A673 (cell line): Measurements from ENCODE around the gene FBXO9. TPM values are rescaled to one million over a fixed set of nuclear protein-coding genes. Genes with fewer than 3 reads are reported as not detected.

Experiments
- BruUV-seq: library from RNA; stranded (reverse); fragments of 400-500 nt; replicated peaks from 2 replicates; lab custom pipeline; 2021; lab: Mats Ljungman, UMichigan
- CTCF ChIA-PET: fragments of 300-600 bp; sonication (Branson Sonifier 250); formaldehyde crosslinking; loops from one replicate; lab custom pipeline; 2022; ENCODE audit warnings: antibody characterized with exemption; lab: Charles Lee
- POLR2A ChIA-PET: fragments of 300-600 bp; sonication (Branson Sonifier 250); formaldehyde crosslinking; loops from one replicate; lab custom pipeline; 2022; ENCODE audit warnings: antibody characterized with exemption; ENCODE audit not compliant: low non-redundant PET; lab: Charles Lee
- DNase-seq: peaks from one replicate; pipeline ENCODE4 v3.0.0-alpha.2; 2015; ENCODE audit warnings: low spot score
- H3K27ac ChIP-seq: fragments of 200-600 bp; sonication (generic); 2 replicates; pipeline ENCODE4 v1.5.1; 2016; ENCODE audit warnings: mixed run types, low read depth, mild to moderate bottlenecking, mixed read lengths, antibody characterized with exemption, low read length; ENCODE audit not compliant: poor library complexity, severe bottlenecking
- H3K27me3 ChIP-seq: fragments of 200-600 bp; sonication (generic); replicated peaks from 2 replicates; pipeline ENCODE4 v1.6.1; 2017; ENCODE audit warnings: mixed run types, low read depth, mild to moderate bottlenecking, mixed read lengths, antibody characterized with exemption, low read length; ENCODE audit not compliant: insufficient read depth, poor library complexity
- H3K36me3 ChIP-seq: fragments of 200-600 bp; sonication (generic); 2 replicates; pipeline ENCODE4 v1.6.1; 2016; ENCODE audit warnings: mixed run types, mild to moderate bottlenecking, mixed read lengths, antibody characterized with exemption, low read length; ENCODE audit not compliant: insufficient read depth, poor library complexity, severe bottlenecking
- H3K4me1 ChIP-seq: fragments of 200-600 bp; sonication (generic); 2 replicates; pipeline ENCODE4 v1.6.1; 2017; ENCODE audit warnings: mixed run types, mild to moderate bottlenecking, mixed read lengths, antibody characterized with exemption, low read length; ENCODE audit not compliant: insufficient read depth, poor library complexity, severe bottlenecking
- H3K4me3 ChIP-seq: fragments of 200-600 bp; sonication (generic); 2 replicates; pipeline ENCODE4 v1.5.1; 2016; ENCODE audit warnings: low read depth, mixed run types, mild to moderate bottlenecking, mixed read lengths, low read length; ENCODE audit not compliant: poor library complexity, severe bottlenecking
- H3K9me3 ChIP-seq: fragments of 200-600 bp; sonication (generic); 2 replicates; pipeline ENCODE4 v1.6.1; 2016; ENCODE audit warnings: mixed run types, low read depth, mild to moderate bottlenecking, mixed read lengths, antibody characterized with exemption, low read length; ENCODE audit not compliant: poor library complexity, severe bottlenecking
- EZH2 ChIP-seq: fragments of 200-600 bp; sonication (generic); IDR thresholded peaks from 2 replicates; pipeline ENCODE4 v1.6.1; 2017; ENCODE audit warnings: borderline replicate concordance, low read depth, mild to moderate bottlenecking, mixed read lengths, antibody characterized with exemption, low read length; ENCODE audit not compliant: poor library complexity, severe bottlenecking
- intact Hi-C: fragments of 100-400 bp; cut with micrococcal nuclease; formaldehyde crosslinking; loops from one replicate; pipeline ENCODE4 v1.10.0; 2022; ENCODE audit not compliant: unreplicated experiment
- total RNA-seq: library from RNA; stranded (reverse); gene quantifications from 2 replicates; pipeline ENCODE4 v1.2.3, GENCODE V29; 2021
- TF ChIP-seq, protein P1 (sequence below): fragments of 300-800, 200-600 bp; sonication (generic); conservative IDR thresholded peaks from 2 replicates; pipeline ENCODE4 v1.5.1; 2017; ENCODE audit warnings: low read depth, mild to moderate bottlenecking, antibody characterized with exemption, low read length, moderate library complexity, mixed read lengths

FBXO9 gene
- total RNA-seq, 1 experiment from 2014 or later = 76.7 TPM

GRCh38 chr6:53070806-53071205, 5.6 kb downstream of the FBXO9 start:
- BruUV-seq = no TSS peak
- H3K27me3 ChIP-seq = no peaks in the 10 kb centered on the region
- no peaks in the 10 kb centered on the region for H3K9me3 ChIP-seq
- H3K4me1 ChIP-seq = peaks cover 7% of the 10 kb centered on the region
- intact Hi-C loops = no loop called here
- DNase-seq = peak; percentile 25
- ChIA-PET CTCF (no interaction called here), POLR2A (no interaction called here)
- peaks cover 38% of the 10 kb centered on the region for H3K36me3 ChIP-seq
- H3K27ac ChIP-seq = no peak overlapping the region
- no peak overlapping the region for H3K4me3 ChIP-seq
- no peak for TF ChIP-seq EZH2
- TF ChIP-seq, protein P1, sequence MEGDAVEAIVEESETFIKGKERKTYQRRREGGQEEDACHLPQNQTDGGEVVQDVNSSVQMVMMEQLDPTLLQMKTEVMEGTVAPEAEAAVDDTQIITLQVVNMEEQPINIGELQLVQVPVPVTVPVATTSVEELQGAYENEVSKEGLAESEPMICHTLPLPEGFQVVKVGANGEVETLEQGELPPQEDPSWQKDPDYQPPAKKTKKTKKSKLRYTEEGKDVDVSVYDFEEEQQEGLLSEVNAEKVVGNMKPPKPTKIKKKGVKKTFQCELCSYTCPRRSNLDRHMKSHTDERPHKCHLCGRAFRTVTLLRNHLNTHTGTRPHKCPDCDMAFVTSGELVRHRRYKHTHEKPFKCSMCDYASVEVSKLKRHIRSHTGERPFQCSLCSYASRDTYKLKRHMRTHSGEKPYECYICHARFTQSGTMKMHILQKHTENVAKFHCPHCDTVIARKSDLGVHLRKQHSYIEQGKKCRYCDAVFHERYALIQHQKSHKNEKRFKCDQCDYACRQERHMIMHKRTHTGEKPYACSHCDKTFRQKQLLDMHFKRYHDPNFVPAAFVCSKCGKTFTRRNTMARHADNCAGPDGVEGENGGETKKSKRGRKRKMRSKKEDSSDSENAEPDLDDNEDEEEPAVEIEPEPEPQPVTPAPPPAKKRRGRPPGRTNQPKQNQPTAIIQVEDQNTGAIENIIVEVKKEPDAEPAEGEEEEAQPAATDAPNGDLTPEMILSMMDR = no peak

GRCh38 chr6:53074347-53074746, 9.1 kb downstream of the FBXO9 start:
- Histone ChIP-seq H3K36me3 (peaks cover 64% of the 10 kb centered on the region), H3K4me3 (no peak overlapping the region), H3K9me3 (no peaks in the 10 kb centered on the region), H3K4me1 (no peaks in the 10 kb centered on the region), H3K27ac (no peak overlapping the region), H3K27me3 (no peaks in the 10 kb centered on the region)
- POLR2A ChIA-PET = no interaction called here
- intact Hi-C loops = no loop called here
- CTCF ChIA-PET = no interaction called here
- no peak for DNase-seq
- no TSS peak for BruUV-seq
- TF ChIP-seq, protein P1 = no peak
- no peak for TF ChIP-seq EZH2

DNA sequence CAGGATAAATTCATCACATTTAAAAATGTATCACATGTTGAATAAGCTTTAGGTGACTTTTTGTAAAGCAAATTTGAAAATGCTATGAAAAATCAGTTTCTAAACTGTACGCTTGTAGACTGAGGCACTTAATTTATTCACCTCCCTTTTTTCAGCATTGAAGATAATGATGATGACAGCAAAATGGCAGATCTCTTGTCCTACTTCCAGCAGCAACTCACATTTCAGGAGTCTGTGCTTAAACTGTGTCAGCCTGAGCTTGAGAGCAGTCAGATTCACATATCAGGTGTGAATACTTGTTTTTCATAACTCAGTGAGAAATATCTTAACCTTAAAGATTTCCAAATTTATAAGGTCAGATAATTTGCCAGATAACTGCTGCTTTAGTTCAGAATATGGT, 15.6 kb downstream of the FBXO9 start:
- no peaks in the 10 kb centered on the region for H3K27me3 ChIP-seq
- no TSS peak for BruUV-seq
- intact Hi-C loops = no loop called here
- H3K4me1 ChIP-seq = no peaks in the 10 kb centered on the region
- peaks cover 82% of the 10 kb centered on the region for H3K36me3 ChIP-seq
- no peak overlapping the region for H3K27ac ChIP-seq
- TF ChIP-seq, protein P1 = no peak
- TF ChIP-seq EZH2 = no peak
- no peak overlapping the region for H3K4me3 ChIP-seq
- DNase-seq = no peak
- ChIA-PET CTCF (no interaction called here), POLR2A (interaction anchor here (0.7 kb wide), 1 partner anchor 15 kb away, joined by 9 read pairs; no protein-coding TSS in a partner anchor)
- H3K9me3 ChIP-seq = no peaks in the 10 kb centered on the region
